Neural cell (in vitro differentiated cells): Measurements from ENCODE around the gene CWC27.

ENCODE experiments used
- EP300 ChIP-seq: fragments of 450-650 bp; conservative IDR thresholded peaks from 2 replicates; pipeline ENCODE4 v1.6.1; 2014; ENCODE audit warnings: antibody characterized with exemption, mild to moderate bottlenecking, moderate library complexity; ENCODE audit not compliant: poor library complexity, severe bottlenecking
- TAF1 ChIP-seq: IDR thresholded peaks from 2 replicates; pipeline ENCODE4 v1.6.1; 2012; ENCODE audit warnings: low read depth
- TF ChIP-seq, protein P1 (sequence below): fragments of 450-650 bp; IDR thresholded peaks from 2 replicates; pipeline ENCODE4 v1.5.1; 2014; ENCODE audit warnings: antibody characterized with exemption, mild to moderate bottlenecking, moderate library complexity; ENCODE audit not compliant: poor library complexity, severe bottlenecking

DNA sequence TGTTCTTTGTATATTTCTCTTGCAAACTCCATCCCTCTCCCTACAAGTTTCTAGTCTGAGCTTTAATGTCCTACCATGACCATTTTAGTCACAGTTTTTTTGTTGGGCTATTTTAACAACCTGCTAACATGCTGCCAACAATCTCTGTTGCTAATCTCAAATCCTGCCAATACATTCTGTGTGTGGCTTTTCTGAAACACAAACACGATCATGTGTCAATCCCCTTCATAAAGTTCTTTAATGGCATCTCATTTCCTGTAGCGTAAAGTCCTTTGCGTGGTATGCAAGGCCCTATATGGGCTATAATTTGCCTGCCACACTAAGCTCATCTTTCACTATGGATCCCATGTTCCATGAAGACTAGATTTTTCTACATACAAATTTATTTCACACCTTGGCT is 180.6 kb downstream of the CWC27 start:
- TF ChIP-seq, protein P1, sequence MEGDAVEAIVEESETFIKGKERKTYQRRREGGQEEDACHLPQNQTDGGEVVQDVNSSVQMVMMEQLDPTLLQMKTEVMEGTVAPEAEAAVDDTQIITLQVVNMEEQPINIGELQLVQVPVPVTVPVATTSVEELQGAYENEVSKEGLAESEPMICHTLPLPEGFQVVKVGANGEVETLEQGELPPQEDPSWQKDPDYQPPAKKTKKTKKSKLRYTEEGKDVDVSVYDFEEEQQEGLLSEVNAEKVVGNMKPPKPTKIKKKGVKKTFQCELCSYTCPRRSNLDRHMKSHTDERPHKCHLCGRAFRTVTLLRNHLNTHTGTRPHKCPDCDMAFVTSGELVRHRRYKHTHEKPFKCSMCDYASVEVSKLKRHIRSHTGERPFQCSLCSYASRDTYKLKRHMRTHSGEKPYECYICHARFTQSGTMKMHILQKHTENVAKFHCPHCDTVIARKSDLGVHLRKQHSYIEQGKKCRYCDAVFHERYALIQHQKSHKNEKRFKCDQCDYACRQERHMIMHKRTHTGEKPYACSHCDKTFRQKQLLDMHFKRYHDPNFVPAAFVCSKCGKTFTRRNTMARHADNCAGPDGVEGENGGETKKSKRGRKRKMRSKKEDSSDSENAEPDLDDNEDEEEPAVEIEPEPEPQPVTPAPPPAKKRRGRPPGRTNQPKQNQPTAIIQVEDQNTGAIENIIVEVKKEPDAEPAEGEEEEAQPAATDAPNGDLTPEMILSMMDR: no peak
- TF ChIP-seq TAF1 (no peak), EP300 (no peak)
